HG02642 (cell line): ENCODE results near the gene VKORC1.

Experiments used
- ATAC-seq: cut with Tn5 transposase; IDR thresholded peaks from one replicate; pipeline ENCODE4 v1.9.1; 2021; ENCODE audit warnings: mild to moderate bottlenecking; ENCODE audit not compliant: unreplicated experiment, poor library complexity

The VKORC1 gene

DNA sequence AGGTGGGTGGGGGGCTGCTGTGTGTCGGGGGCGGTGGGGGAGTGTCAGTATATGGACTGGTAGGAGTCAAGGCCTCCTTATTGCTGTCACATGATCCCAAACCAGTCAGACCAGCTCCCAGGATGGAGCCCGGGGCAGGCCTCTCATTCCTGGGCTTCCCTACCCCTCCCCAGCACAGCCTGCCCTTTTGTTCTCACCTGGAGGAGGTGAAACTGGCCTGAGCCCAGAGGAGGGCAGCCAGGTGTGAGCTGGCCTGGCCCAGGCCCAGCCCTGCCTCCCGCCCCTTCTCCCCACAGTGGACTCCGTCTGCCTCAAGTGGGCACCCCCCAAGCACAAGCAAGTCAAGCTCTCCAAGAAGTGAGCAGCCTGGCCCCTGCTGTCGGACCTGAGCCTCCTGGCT lies 36.3 kb upstream of the VKORC1 start:
- no peak for ATAC-seq

- no peak for ATAC-seq
Measured at GRCh38 chr16:31130336-31130891, 35.8 kb upstream of the VKORC1 start.

DNA sequence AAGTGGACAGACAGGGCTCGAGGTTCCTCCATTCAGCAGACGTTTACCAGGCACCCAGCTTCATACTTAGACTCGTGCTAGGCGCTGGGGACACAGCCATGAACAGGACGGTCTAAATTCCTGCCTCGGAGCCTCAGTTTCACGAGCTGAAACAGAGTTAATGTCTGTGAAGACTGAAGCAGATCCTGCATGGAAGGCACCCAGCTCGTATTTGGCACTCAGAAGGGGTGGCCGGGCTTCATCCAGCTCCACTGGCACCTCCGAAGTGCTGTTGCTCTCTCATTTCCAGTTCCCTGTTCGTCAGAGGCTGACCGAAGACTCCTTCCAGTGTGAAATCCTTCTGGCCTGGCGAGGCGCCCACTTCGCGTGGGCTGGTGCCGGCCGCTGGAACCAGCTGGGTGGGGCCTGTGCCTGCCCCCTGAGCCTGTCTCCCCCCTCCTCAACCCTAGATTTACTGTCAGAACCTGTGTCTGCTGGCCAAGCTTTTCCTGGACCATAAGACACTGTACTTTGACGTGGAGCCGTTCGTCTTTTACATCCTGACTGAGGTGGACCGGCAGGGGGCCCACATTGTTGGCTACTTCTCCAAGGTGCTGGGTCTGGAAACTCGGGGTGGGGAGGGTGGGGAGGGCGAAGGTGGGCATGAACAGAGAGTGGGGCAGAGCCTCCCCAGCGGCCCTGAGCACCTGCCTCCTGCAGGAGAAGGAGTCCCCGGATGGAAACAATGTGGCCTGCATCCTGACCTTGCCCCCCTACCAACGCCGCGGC lies 35.2 kb upstream of the VKORC1 start:
- ATAC-seq: no peak

DNA sequence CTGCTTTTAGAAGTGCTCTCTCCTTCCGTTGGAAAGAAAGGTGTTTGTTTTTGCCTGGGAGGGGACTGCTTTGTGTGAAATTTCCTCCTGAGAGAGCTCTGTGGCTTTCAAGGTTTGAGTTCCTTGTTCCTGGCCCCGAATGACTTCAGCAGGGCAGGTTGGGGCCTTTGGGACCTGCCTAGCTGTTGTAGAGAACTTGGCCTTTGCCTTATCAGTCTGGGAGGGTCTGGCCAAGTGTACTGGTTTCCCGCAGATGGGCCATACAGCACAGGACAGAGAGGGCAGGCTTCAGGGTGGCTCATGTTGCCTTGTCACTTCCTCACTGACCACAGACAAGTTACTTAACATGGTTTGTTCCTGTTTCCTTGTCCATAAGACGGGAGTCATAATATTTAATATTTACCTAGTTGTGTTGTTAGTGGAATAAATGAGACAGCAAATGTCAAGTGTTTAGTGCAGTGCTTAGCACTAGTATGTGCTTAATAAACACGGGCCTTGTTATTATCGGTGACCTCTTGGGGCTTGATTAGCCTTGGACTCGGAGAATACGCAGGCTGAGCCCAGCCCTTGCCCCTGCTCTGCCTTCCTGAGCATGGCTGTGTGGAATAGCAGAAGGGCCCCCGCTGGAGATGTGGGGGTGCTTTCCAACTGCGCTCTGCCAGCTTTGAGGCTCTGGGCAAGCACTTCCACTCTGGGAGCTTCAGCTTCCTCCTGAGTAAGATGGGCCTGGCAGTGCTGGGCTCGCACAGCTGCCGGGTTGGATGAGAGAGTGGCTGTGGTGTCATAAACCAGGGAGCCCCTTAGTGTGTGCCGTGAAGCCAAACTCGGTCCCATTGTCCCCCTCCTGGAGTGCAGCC lies 34.3 kb upstream of the VKORC1 start:
- no peak for ATAC-seq

GRCh38 chr16:31127182-31127581 lies 32.6 kb upstream of the VKORC1 start:
- no peak for ATAC-seq

DNA sequence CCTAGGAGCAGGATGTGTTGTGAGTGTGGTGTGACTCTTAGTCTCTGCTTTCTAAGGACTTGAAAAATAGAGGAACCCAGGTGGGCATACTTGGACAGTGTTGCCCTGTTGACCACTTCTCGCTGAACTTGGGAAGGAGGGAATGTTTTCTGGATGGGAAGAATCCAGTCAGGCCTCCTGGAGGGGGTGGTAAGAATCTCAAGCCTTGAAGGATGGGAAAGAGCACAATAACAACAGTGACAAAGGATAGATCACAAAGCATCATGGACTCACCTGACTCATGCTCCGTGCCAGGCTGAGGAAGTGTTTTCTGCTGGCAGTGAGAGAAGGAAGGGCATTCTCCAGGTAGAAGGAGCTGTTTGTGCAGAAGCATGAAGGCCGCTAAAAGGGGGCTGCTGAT lies 31.2 kb upstream of the VKORC1 start:
- ATAC-seq: no peak

DNA sequence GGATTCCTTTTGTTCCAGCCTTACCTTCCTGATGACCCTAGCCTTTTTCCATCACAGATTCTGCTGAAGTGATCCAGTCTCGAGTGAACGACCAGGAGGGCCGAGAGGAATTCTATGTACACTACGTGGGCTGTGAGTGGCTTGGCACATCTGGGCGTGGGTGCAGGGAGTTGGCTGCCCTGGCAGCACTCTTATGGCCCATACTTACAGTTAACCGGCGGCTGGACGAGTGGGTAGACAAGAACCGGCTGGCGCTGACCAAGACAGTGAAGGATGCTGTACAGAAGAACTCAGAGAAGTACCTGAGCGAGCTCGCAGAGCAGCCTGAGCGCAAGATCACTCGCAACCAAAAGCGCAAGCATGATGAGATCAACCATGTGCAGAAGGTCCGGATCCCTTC lies 25.5 kb upstream of the VKORC1 start:
- ATAC-seq: no peak

DNA sequence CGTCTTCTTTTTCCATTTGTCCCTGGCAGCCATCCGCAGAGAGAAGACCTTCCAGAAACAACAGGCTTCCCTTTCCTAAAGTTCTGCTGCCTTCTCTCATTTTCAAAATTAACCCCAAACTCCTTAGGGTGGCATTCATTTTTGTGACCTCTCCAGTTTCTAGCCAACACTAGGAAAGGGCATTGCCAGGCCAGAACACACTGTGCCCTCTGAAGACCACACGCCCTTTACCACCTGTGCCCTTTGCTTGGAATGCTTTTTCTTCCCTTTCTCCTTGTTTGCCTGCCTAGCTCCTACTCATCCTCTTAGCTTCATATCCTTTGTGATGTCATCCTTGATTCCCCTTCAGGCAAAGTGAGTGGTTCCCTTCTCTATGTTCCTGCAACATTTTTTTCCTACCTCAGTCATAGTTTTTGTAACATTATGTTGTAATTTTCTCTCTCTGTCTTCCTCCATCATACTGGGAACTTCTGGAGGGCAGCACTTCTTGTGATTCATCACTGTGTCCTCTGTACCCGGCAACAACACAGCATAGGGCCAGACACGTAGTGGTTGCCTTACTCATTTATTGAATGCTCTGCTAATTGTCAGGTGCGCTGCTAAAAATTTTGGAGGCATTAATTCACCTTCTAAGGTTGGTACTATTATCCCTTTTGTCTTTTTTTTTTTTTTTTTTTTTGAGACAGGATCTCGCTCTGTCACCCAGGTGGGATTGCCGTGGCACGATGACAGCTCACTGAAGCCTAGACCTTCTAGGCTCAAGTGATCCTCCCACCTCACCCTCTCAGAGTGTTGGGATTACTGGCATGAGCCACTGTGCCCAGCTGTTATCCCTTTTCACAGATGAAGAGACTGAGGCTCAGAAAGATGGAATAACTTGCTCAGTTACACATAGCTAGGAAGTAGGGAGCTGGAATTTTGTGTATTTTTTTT lies 23.9 kb upstream of the VKORC1 start:
- no peak for ATAC-seq

DNA sequence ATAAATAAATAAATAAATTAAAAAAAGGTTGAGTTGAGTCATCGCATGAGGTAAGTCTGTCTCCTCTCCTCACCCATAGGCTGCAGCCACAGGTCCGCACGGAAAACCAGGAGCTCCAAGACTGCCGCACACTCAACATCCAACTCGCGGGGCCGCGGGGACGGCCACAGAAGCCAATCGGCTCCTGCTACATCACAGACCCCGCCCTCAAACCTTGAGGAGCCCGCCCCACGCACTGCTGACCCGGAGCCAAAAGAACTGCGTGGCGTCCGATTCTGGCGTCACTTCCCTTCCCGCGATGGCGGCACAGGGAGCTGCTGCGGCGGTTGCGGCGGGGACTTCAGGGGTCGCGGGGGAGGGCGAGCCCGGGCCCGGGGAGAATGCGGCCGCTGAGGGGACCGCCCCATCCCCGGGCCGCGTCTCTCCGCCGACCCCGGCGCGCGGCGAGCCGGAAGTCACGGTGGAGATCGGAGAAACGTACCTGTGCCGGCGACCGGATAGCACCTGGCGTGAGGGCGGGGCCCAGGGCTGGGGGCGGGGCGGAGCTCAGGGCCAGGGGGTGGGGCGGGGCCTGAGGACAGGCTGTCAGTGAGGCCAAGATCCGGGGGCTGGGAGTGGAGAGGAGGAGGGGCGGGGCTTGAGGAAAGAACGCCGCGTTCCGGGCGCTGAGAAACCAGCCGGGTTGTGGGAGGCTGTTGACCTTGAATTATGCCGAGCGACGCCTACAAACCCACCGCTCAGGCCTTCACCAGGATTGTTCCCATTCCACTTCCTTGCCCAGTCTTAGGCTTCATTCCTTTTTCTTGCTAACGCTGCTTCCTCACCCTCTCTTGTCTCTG lies 23.0 kb upstream of the VKORC1 start, which contains the start of gene KAT8:
Gene KAT8, plus strand, starts transcription at position 281 of the 839 bp plus-strand sequence. Its CDS starts 18 bp downstream, at position 299.
- peak; percentile 88 for ATAC-seq

DNA sequence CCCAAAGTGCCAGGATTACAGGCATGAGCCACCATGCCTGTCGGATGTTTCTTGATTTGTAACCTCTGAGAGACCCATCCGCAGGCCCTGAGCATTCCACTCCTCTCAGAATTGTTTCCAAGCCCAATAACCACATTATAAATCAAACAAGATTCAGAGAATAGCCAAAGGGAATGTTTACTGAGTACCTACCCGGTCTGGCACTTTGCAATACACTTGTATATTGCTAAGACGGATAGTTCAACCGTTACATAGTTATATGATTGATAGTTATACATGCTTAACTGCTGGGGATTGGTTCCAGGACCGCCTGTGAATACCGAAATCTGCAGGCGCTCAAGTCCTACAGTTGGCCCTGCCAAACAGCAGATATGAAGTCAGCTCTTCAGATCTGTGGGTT lies 19.9 kb upstream of the VKORC1 start:
- no peak for ATAC-seq

- no peak for ATAC-seq
Measured at GRCh38 chr16:31113121-31114120, 18.8 kb upstream of the VKORC1 start.

- ATAC-seq: no peak
Measured at GRCh38 chr16:31112711-31113110, 18.1 kb upstream of the VKORC1 start.

DNA sequence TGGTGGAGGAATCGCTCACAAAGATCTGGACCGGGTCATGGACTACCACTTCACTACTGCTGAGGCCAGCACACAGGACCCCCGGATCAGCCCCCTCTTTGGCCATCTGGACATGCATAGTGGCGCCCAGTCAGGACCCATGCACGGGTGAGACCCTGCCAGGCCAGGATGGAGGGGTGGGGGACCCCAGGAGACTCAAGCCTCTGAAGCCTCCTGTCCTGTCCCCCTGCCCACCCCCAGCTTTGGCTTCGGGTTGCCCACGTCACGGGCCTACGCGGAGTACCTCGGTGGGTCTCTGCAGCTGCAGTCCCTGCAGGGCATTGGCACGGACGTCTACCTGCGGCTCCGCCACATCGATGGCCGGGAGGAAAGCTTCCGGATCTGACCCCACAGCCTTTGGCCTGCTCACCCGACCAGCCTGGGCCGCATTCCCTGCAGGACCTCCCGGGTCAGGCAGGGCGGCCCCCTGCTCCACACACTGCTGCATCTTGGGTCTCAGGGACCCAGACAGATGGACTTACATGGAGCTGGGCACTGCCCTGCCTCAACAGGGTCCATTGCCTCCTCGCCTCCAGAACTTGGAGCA lies 17.4 kb upstream of the VKORC1 start:
- ATAC-seq: no peak

DNA sequence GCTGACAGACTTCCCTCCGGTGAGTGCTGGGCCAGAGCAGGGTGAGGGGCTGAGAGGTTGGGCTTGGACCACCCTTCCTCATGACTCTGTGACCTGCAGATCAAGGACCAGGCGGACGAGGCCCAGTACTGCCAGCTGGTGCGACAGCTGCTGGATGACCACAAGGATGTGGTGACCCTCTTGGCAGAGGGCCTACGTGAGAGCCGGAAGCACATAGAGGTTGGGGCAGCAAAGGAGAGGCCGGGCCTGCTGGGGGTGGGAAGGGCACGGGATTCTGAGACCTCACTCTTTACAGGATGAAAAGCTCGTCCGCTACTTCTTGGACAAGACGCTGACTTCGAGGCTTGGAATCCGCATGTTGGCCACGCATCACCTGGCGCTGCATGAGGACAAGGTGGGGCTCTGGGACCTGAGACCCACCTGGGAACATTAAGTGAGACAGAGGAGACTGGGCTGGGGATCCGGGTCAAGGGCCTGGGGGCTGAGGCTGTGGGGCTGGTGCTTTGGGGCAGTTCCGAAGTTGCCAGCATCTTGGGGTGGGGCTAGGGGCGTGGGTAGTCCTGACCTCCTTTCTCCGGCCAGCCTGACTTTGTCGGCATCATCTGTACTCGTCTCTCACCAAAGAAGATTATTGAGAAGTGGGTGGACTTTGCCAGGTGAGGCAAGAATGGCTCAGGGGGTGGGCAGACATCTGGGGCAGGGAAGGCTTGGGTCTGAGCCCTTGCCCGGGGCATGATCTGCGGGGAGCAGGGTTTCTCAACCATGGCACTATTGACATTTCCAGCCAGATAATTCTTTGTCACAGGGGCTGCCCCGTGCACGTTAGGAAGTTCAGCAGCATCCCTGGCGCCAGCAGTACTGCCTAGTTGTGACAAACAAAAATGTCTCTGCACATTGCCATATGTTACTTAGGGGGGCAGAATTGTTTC lies 15.8 kb upstream of the VKORC1 start:
- no peak for ATAC-seq

DNA sequence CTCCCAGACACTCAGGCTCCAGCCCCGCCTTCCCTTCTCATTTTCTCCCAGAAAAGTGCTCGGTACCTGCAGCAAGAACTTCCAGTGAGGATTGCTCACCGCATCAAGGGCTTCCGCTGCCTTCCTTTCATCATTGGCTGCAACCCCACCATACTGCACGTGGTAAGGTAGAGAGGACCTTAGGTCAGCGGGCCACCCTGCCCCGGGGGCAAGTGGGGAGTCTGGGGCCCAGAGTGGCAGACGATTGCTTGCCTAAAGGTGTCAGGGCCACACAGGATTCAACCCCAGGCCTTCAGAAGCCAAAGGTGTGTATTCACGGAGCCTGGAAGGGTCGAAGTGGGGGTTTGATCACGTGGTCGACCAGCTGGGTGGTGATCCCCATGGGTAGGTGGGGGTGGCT lies 15.0 kb upstream of the VKORC1 start:
- ATAC-seq: no peak

DNA sequence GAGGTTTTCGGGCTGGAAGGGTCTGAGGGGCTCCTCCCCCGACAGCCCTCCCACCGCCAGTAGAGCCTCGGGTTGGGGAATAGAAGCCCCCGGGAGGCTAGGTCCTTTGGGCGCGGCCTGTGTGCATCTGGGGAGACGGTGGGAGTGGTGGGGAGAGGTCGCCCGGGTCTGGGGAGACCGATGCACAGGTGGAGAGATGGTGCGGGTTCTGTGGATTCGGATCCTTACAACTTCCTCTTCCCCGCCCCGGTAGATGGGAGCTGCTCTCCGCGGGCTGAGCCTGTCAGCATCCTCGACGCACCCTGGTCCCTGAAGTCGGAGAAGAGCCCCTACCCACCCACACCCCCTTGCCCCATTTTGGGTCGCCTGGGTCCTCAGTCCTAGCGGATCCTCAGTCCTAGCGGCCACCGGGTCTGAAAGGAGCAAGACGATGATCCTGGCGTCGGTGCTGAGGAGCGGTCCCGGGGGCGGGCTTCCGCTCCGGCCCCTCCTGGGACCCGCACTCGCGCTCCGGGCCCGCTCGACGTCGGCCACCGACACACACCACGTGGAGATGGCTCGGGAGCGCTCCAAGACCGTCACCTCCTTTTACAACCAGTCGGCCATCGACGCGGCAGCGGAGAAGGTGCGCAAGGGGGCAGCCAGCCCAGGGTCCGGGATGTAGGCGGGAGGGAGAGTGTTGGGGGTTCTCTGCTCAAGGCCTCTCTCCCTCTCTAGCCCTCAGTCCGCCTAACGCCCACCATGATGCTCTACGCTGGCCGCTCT lies 14.4 kb upstream of the VKORC1 start:
- ATAC-seq: no peak
